GM23338 (cell line): ENCODE data around the gene TAGLN2. TPM values are rescaled to one million over a fixed set of nuclear protein-coding genes. Genes with fewer than 3 reads are reported as not detected.
A peak's percentile ranks its signal among the peaks of the same experiment; 100 is the strongest.

Experiments
- ATAC-seq: fragments of 200-7000 bp; cut with Tn5 transposase; 3 replicates; pipeline ENCODE4 v1.9.1; 2020
- DNase-seq: peaks from one replicate; pipeline ENCODE4 v3.0.0-alpha.2; 2015; ENCODE audit warnings: low spot score
- H2AFZ ChIP-seq: fragments of 200-600 bp; sonication (generic); 2 replicates; pipeline ENCODE4 v1.8.0; 2016; ENCODE audit warnings: antibody characterized with exemption, mild to moderate bottlenecking, moderate library complexity
- H3F3A ChIP-seq: fragments of 200-600 bp; sonication (generic); replicated peaks from 2 replicates; pipeline ENCODE4 v1.8.0; 2017; ENCODE audit warnings: antibody characterized with exemption, mixed run types, low read depth
- H3K27ac ChIP-seq: fragments of 200-600 bp; sonication (generic); 2 replicates; pipeline ENCODE4 v1.6.1; 2016; ENCODE audit warnings: low read depth
- H3K27me3 ChIP-seq: fragments of 200-600 bp; sonication (generic); 2 replicates; pipeline ENCODE4 v1.8.0; 2016; ENCODE audit warnings: mild to moderate bottlenecking, mixed run types, moderate library complexity; ENCODE audit not compliant: insufficient read depth
- H3K36me3 ChIP-seq: fragments of 200-600 bp; sonication (generic); 2 replicates; pipeline ENCODE4 v1.8.0; 2016; ENCODE audit warnings: mild to moderate bottlenecking; ENCODE audit not compliant: insufficient read depth
- H3K4me1 ChIP-seq: fragments of 200-600 bp; sonication (generic); 2 replicates; pipeline ENCODE4 v1.8.0; 2016; ENCODE audit warnings: mild to moderate bottlenecking, moderate library complexity; ENCODE audit not compliant: insufficient read depth
- H3K4me2 ChIP-seq: fragments of 200-600 bp; sonication (generic); 2 replicates; pipeline ENCODE4 v1.7.1; 2017; ENCODE audit warnings: mixed run types
- H3K4me3 ChIP-seq: fragments of 200-600 bp; sonication (generic); 2 replicates; pipeline ENCODE4 v1.6.1; 2016; ENCODE audit warnings: mixed run types
- H3K79me2 ChIP-seq: fragments of 200-600 bp; sonication (generic); replicated peaks from 2 replicates; pipeline ENCODE4 v1.8.0; 2017; ENCODE audit warnings: mild to moderate bottlenecking; ENCODE audit not compliant: insufficient read depth
- H3K9me2 ChIP-seq: fragments of 200-600 bp; sonication (generic); 2 replicates; pipeline ENCODE4 v1.8.0; 2017; ENCODE audit not compliant: insufficient read depth
- H4K20me1 ChIP-seq: fragments of 200-600 bp; sonication (generic); replicated peaks from 2 replicates; pipeline ENCODE4 v1.8.0; 2017; ENCODE audit warnings: mild to moderate bottlenecking; ENCODE audit not compliant: insufficient read depth
- H3K27ac Mint-ChIP-seq: 2 replicates; pipeline ENCODE4 v1.8.0; 2020; ENCODE audit warnings: inconsistent platforms, mild to moderate bottlenecking, moderate library complexity, mixed read lengths
- H3K27me3 Mint-ChIP-seq: 3 replicates; pipeline ENCODE4 v1.8.0; 2022; ENCODE audit warnings: low read depth, mild to moderate bottlenecking, moderate library complexity, mixed read lengths, inconsistent platforms; ENCODE audit not compliant: insufficient read depth, poor library complexity
- H3K36me3 Mint-ChIP-seq: 3 replicates; pipeline ENCODE4 v1.8.0; 2021; ENCODE audit warnings: low read depth, mild to moderate bottlenecking, inconsistent platforms, moderate library complexity, mixed read lengths
- H3K4me1 Mint-ChIP-seq: 3 replicates; pipeline ENCODE4 v1.8.0; 2020; ENCODE audit warnings: mild to moderate bottlenecking, inconsistent platforms, mixed read lengths
- H3K4me3 Mint-ChIP-seq: 3 replicates; pipeline ENCODE4 v1.8.0; 2021; ENCODE audit warnings: moderate library complexity, mild to moderate bottlenecking, inconsistent platforms, mixed read lengths
- H3K9me3 Mint-ChIP-seq: 3 replicates; pipeline ENCODE4 v1.8.0; 2020; ENCODE audit warnings: moderate library complexity, mild to moderate bottlenecking, inconsistent platforms, mixed read lengths
- CREB1 ChIP-seq: fragments of 250-450 bp; sonication (Bioruptor Pico); IDR thresholded peaks from 2 replicates; pipeline ENCODE4 v1.5.0; 2020; ENCODE audit warnings: low read depth, mild to moderate bottlenecking, moderate library complexity
- CTCF ChIP-seq, 2 experiments: fragments of 200-600 bp in 1 of 2; sonication (generic) in 1 of 2; conservative IDR thresholded peaks; 2 replicates each; pipeline versions ENCODE4 v1.5.1 to v1.6.1; 2016 to 2017; ENCODE audit warnings: antibody characterized with exemption in 2 of 2, low read depth in 2 of 2, mild to moderate bottlenecking in 2 of 2, moderate library complexity in 1 of 2
- EZH2 ChIP-seq: fragments of 200-600 bp; sonication (generic); IDR thresholded peaks from one replicate; pipeline ENCODE4 v1.8.0; 2017; ENCODE audit warnings: antibody characterized with exemption, mild to moderate bottlenecking, low read depth; ENCODE audit not compliant: unreplicated experiment
- EZH2phosphoT487 ChIP-seq: fragments of 200-600 bp; sonication (generic); IDR thresholded peaks from one replicate; pipeline ENCODE4 v1.8.1; 2018; ENCODE audit warnings: antibody characterized with exemption; ENCODE audit not compliant: unreplicated experiment
- JUNB ChIP-seq: IDR thresholded peaks from one replicate; pipeline ENCODE4 v1.6.1; 2016; ENCODE audit warnings: antibody characterized with exemption; ENCODE audit not compliant: unreplicated experiment
- NANOG ChIP-seq: IDR thresholded peaks from 2 replicates; pipeline ENCODE4 v1.6.1; 2016; ENCODE audit warnings: antibody characterized with exemption, borderline replicate concordance
- POLR2AphosphoS5 ChIP-seq: IDR thresholded peaks from 2 replicates; pipeline ENCODE4 v1.6.1; 2016; ENCODE audit warnings: antibody characterized with exemption, low read depth
- STAT1 ChIP-seq: IDR thresholded peaks from one replicate; pipeline ENCODE4 v1.6.1; 2016; ENCODE audit warnings: antibody characterized with exemption; ENCODE audit not compliant: unreplicated experiment
- ZNF331 ChIP-seq: fragments of 250-450 bp; sonication (Bioruptor Pico); IDR thresholded peaks from 2 replicates; pipeline ENCODE4 v1.5.0; 2020; ENCODE audit warnings: low read depth, mild to moderate bottlenecking, moderate library complexity
- ZNF462 ChIP-seq: fragments of 250-450 bp; sonication (Bioruptor Pico); IDR thresholded peaks from 2 replicates; pipeline ENCODE4 v1.5.0; 2020; ENCODE audit warnings: mild to moderate bottlenecking, moderate library complexity
- microRNA-seq: library from miRNA; unstranded; fragments of <30 nt; microRNA quantifications from one replicate; pipeline ENCODE4, GENCODE V29; 2017
- polyA plus RNA-seq: library from polyadenylated mRNA; unstranded; fragments of >200 nt; fragmentation: Nextera tagmentation; extraction: Ambion mirVana; gene quantifications from 2 replicates; pipeline ENCODE4 v1.2.1, GENCODE V29; 2016
- small RNA-seq: library from RNA; depleted of rRNA; stranded (forward); fragments of <200 nt; gene quantifications from one replicate; pipeline ENCODE3, GENCODE V24; 2014; ENCODE audit warnings: low replicate concordance
- total RNA-seq: library from RNA; depleted of rRNA; stranded (reverse); fragments of >200 nt; shearing (Covaris generic); gene quantifications from 2 replicates; pipeline ENCODE4 v1.2.3, GENCODE V29; 2014; rRNA removed

The TAGLN2 gene
- total and polyA plus RNA-seq, 2 experiments from 2014 or later, result 58.2 to 60.1 TPM

DNA sequence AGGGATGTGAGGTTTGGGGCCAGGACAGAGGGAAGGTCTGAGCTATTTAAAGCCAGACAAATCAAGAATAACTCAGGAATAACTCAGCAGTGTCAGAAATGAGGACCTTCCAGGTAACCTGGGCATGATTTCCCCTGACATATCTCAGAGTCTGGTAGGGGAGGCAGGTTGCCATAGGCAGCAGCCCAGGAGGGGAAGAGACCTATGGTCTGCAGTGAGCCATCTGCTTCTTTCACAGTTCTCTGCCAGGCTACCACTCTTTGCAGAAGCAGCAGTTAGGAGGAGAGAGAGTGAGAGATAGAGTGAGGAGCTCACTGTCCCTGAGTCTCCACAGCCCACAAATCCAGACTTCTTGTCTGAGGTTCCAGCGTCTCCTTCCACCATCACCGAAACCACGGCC lies 56.5 kb downstream of the TAGLN2 start:
- peaks cover 7% of the 10 kb centered on the region for H3K4me1 Mint-ChIP-seq
- Histone ChIP-seq H3K9me2 (no peaks in the 10 kb centered on the region), H3K79me2 (no peaks in the 10 kb centered on the region), H3K4me1 (no peaks in the 10 kb centered on the region), H2AFZ (no peak overlapping the region), H3K36me3 (no peaks in the 10 kb centered on the region; the same call in 1 of the 2 replicates), H3K4me2 (no peak overlapping the region), H3K27ac (no peak overlapping the region), H3F3A (no peaks in the 10 kb centered on the region), H3K4me3 (no peak overlapping the region), H4K20me1 (no peaks in the 10 kb centered on the region), H3K27me3 (no peaks in the 10 kb centered on the region)
- peak overlapping the region; percentile 41; the same call in 1 of the 2 replicates for H3K27ac Mint-ChIP-seq
- no peaks in the 10 kb centered on the region for H3K9me3 Mint-ChIP-seq
- ATAC-seq (no peak), DNase-seq (no peak)
- H3K36me3 Mint-ChIP-seq, result no peaks in the 10 kb centered on the region
- no peak for TF ChIP-seq EZH2phosphoT487
- TF ChIP-seq ZNF462 (CRISPR knock-in tag), result no peak
- TF ChIP-seq JUNB, result no peak
- TF ChIP-seq POLR2AphosphoS5, result no peak
- no peak for TF ChIP-seq NANOG
- no peak for TF ChIP-seq ZNF331 (CRISPR knock-in tag)
- no peak for TF ChIP-seq CTCF (conservative IDR thresholded peaks at IDR 0.05; ENCODE audit: low read depth in 2 of 2)
- TF ChIP-seq EZH2, result no peak
- TF ChIP-seq CREB1 (CRISPR knock-in tag), result no peak
- TF ChIP-seq STAT1, result no peak
- peaks cover 2% of the 10 kb centered on the region for H3K27me3 Mint-ChIP-seq
- no peak overlapping the region for H3K4me3 Mint-ChIP-seq

Small RNA genes within 50 kb of the gene (microRNA-seq; reads per million reads assigned to microRNA genes)
- not detected for gene MIR4259

Small RNA genes within 50 kb of the gene (small RNA-seq; reads per million reads assigned to genes)
- not detected for gene MIR4259

Other genes starting within 250 kb of the TAGLN2 start
- not detected in 2 replicates for gene CRP, start 210.9 kb downstream of the TAGLN2 start, total RNA-seq
- not detected in 2 replicates for gene CRP, start 210.9 kb downstream of the TAGLN2 start, polyA plus RNA-seq
- gene DUSP23, start 144.5 kb downstream of the TAGLN2 start, total RNA-seq, result 50.8 and 56.3 TPM in 2 replicates
- 95.3 and 97.6 TPM in 2 replicates for gene DUSP23, start 144.5 kb downstream of the TAGLN2 start, polyA plus RNA-seq
- not detected in 2 replicates for gene FCRL6, start 123.1 kb downstream of the TAGLN2 start, total RNA-seq
- gene FCRL6, start 123.1 kb downstream of the TAGLN2 start, polyA plus RNA-seq, result not detected in 2 replicates
- gene SLAMF8, start 98.6 kb downstream of the TAGLN2 start, total RNA-seq, result not detected in 2 replicates
- not detected in 2 replicates for gene SLAMF8, start 98.6 kb downstream of the TAGLN2 start, polyA plus RNA-seq
- gene VSIG8, start 62.9 kb downstream of the TAGLN2 start, total RNA-seq, result not detected in 2 replicates
- not detected in 2 replicates for gene VSIG8, start 62.9 kb downstream of the TAGLN2 start, polyA plus RNA-seq
- gene CFAP45, start 25.3 kb downstream of the TAGLN2 start, total RNA-seq, result not detected in 2 replicates
- 0.19 and 0.36 TPM in 2 replicates for gene CFAP45, start 25.3 kb downstream of the TAGLN2 start, polyA plus RNA-seq
- gene IGSF9, start 20.1 kb upstream of the TAGLN2 start, total RNA-seq, result 23.5 and 27.6 TPM in 2 replicates
- 9.3 and 10.3 TPM in 2 replicates for gene IGSF9, start 20.1 kb upstream of the TAGLN2 start, polyA plus RNA-seq
- not detected in 2 replicates for gene SLAMF9, start 28.7 kb upstream of the TAGLN2 start, total RNA-seq
- gene SLAMF9, start 28.7 kb upstream of the TAGLN2 start, polyA plus RNA-seq, result not detected in 2 replicates
- 4.6 and 5.0 TPM in 2 replicates for gene PIGM, start 106.5 kb upstream of the TAGLN2 start, total RNA-seq
- 5.0 TPM in 2 replicates for gene PIGM, start 106.5 kb upstream of the TAGLN2 start, polyA plus RNA-seq
- gene KCNJ10, start 144.7 kb upstream of the TAGLN2 start, total RNA-seq, result 1.6 and 2.8 TPM in 2 replicates
- gene KCNJ10, start 144.7 kb upstream of the TAGLN2 start, polyA plus RNA-seq, result 1.2 and 1.4 TPM in 2 replicates
- gene KCNJ9, start 156.0 kb upstream of the TAGLN2 start, total RNA-seq, result 0.08 and 0.24 TPM in 2 replicates
- 0.26 and 0.34 TPM in 2 replicates for gene KCNJ9, start 156.0 kb upstream of the TAGLN2 start, polyA plus RNA-seq
- 111 and 120 TPM in 2 replicates for gene IGSF8, start 173.1 kb upstream of the TAGLN2 start, total RNA-seq
- gene IGSF8, start 173.1 kb upstream of the TAGLN2 start, polyA plus RNA-seq, result 38.4 and 41.5 TPM in 2 replicates
- 17.7 and 18.3 TPM in 2 replicates for gene ATP1A2, start 190.3 kb upstream of the TAGLN2 start, total RNA-seq
- 4.9 and 5.2 TPM in 2 replicates for gene ATP1A2, start 190.3 kb upstream of the TAGLN2 start, polyA plus RNA-seq
- gene ATP1A4, start 226.1 kb upstream of the TAGLN2 start, total RNA-seq, result 0.23 and 0.63 TPM in 2 replicates
- 0.27 and 0.43 TPM in 2 replicates for gene ATP1A4, start 226.1 kb upstream of the TAGLN2 start, polyA plus RNA-seq